ENCODE data around the gene PLG. TPM values are rescaled to one million over a fixed set of nuclear protein-coding genes. Genes with fewer than 3 reads are reported as not detected.

PLG gene
- total RNA-seq, 1 donor from 2014 or later: not detected

DNA sequence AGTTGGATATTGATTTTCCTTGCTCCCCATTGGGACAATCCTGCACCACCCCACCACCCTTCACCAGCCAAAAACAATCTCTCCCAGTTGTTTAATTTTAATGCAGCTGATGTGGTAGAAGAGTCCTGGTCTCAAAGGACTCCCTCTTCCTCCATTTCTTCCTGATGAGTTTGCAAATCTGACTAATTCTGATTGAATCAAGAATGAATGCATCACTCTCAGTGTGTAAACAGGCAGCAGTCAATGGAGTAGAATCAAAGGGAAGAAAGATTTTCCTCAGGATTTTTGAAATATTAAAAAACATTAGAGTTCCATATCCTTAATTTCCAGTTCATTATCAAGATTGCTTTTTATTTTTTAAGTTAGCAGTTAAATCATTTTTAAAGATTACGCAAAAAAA, 54.0 kb downstream of the PLG start:
- no peak overlapping the region for H3K4me3 ChIP-seq
- H3K4me1 ChIP-seq: no peaks in the 10 kb centered on the region
- no peak overlapping the region for H3K27ac ChIP-seq
- H3K36me3 ChIP-seq: no peaks in the 10 kb centered on the region
- H3K27me3 ChIP-seq: no peaks in the 10 kb centered on the region
- intact Hi-C loops (cut with DNase I): no loop called here
- TF ChIP-seq, protein P1, sequence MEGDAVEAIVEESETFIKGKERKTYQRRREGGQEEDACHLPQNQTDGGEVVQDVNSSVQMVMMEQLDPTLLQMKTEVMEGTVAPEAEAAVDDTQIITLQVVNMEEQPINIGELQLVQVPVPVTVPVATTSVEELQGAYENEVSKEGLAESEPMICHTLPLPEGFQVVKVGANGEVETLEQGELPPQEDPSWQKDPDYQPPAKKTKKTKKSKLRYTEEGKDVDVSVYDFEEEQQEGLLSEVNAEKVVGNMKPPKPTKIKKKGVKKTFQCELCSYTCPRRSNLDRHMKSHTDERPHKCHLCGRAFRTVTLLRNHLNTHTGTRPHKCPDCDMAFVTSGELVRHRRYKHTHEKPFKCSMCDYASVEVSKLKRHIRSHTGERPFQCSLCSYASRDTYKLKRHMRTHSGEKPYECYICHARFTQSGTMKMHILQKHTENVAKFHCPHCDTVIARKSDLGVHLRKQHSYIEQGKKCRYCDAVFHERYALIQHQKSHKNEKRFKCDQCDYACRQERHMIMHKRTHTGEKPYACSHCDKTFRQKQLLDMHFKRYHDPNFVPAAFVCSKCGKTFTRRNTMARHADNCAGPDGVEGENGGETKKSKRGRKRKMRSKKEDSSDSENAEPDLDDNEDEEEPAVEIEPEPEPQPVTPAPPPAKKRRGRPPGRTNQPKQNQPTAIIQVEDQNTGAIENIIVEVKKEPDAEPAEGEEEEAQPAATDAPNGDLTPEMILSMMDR (IDR thresholded peaks at IDR 0.05): no peak
- no peak for TF ChIP-seq POLR2AphosphoS5 (IDR thresholded peaks at IDR 0.05; ENCODE audit: insufficient read depth in 1 of 2, low read depth in 1 of 2)
- no peak for TF ChIP-seq POLR2A (IDR thresholded peaks at IDR 0.05)
- DNase-seq (ENCODE audit: extremely low spot score in 2 of 2): no peak
- H3K9me3 ChIP-seq: no peaks in the 10 kb centered on the region

DNA sequence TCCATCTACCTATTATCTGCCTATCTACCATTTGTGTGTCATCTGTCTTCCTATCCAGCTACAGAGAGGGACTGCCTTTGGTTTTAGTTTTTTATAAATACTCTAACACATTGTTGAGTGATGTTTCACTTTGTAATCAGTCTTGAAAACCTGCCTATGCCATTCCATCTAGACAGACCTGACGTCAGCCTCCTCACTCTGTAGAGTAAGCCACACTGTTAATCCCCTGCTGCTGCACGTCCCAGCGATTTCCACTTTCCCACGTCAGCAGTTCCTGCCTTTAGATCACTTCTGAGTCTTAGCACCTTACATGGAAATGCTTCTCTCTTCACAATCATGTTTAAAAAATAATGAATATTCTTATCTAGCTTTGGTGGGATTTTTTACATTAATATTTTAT, 54.8 kb downstream of the PLG start:
- no peaks in the 10 kb centered on the region for H3K36me3 ChIP-seq
- H3K9me3 ChIP-seq: no peaks in the 10 kb centered on the region
- H3K4me3 ChIP-seq: no peak overlapping the region
- TF ChIP-seq, protein P1 (IDR thresholded peaks at IDR 0.05): no peak
- TF ChIP-seq POLR2A (IDR thresholded peaks at IDR 0.05) (no peak), POLR2AphosphoS5 (IDR thresholded peaks at IDR 0.05; ENCODE audit: insufficient read depth in 1 of 2, low read depth in 1 of 2) (no peak)
- H3K27me3 ChIP-seq: no peaks in the 10 kb centered on the region
- H3K4me1 ChIP-seq: no peaks in the 10 kb centered on the region
- intact Hi-C loops (cut with DNase I): no loop called here
- no peak for DNase-seq (ENCODE audit: extremely low spot score in 2 of 2)
- H3K27ac ChIP-seq: no peak overlapping the region

DNA sequence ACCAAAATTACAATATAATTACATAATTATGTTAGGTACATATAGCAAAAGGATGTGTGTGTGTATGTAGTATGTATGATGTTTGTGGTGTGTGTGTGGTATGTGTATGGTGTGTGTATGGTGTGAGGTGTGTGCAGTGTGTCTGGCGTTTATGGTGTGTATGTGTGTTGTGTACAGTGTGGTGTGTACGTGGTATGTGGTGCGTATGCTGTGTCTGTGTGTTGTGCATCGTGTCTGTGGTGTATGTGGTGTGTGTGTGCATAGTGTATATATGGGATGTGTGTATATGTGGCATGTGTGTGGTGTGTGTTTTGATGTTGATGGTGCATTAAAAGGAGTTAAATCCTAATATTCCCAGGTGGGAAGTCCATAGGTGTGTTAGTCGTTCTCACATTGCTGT, 62.8 kb downstream of the PLG start:
- Histone ChIP-seq H3K36me3 (no peaks in the 10 kb centered on the region), H3K4me1 (peaks cover 14% of the 10 kb centered on the region), H3K27me3 (no peaks in the 10 kb centered on the region), H3K4me3 (no peak overlapping the region), H3K27ac (no peak overlapping the region), H3K9me3 (no peaks in the 10 kb centered on the region)
- intact Hi-C loops (cut with DNase I): no loop called here
- TF ChIP-seq POLR2AphosphoS5 (IDR thresholded peaks at IDR 0.05; ENCODE audit: insufficient read depth in 1 of 2, low read depth in 1 of 2) (no peak), POLR2A (IDR thresholded peaks at IDR 0.05) (no peak)
- TF ChIP-seq, protein P1 (IDR thresholded peaks at IDR 0.05): no peak
- DNase-seq (ENCODE audit: extremely low spot score in 2 of 2): no peak

DNA sequence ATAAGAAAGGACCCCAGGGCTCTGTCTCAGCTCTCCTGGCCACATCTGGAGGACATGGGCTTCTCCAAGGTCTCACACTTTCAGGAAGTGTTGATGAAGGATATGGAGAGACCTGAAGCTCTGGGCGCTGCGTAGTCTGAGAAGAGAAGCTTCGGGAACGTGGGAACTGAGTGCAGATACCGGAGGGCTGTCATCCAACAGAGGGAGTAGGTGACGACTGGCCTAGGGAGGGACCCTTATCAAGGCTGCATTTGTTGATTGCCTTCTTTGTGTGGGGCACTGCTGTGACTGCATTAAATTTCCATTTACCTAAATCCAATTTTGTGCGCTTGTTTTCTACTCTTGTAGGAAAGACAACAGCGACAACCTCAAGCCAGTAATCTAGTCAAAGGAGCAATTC, 63.4 kb downstream of the PLG start:
- H3K4me1 ChIP-seq: peaks cover 14% of the 10 kb centered on the region
- H3K27ac ChIP-seq: no peak overlapping the region
- TF ChIP-seq, protein P1 (IDR thresholded peaks at IDR 0.05): no peak
- TF ChIP-seq POLR2AphosphoS5 (IDR thresholded peaks at IDR 0.05; ENCODE audit: insufficient read depth in 1 of 2, low read depth in 1 of 2) (no peak), POLR2A (IDR thresholded peaks at IDR 0.05) (no peak)
- no peak for DNase-seq (ENCODE audit: extremely low spot score in 2 of 2)
- H3K4me3 ChIP-seq: no peak overlapping the region
- H3K36me3 ChIP-seq: no peaks in the 10 kb centered on the region
- intact Hi-C loops (cut with DNase I): no loop called here
- H3K27me3 ChIP-seq: no peaks in the 10 kb centered on the region
- H3K9me3 ChIP-seq: no peaks in the 10 kb centered on the region

DNA sequence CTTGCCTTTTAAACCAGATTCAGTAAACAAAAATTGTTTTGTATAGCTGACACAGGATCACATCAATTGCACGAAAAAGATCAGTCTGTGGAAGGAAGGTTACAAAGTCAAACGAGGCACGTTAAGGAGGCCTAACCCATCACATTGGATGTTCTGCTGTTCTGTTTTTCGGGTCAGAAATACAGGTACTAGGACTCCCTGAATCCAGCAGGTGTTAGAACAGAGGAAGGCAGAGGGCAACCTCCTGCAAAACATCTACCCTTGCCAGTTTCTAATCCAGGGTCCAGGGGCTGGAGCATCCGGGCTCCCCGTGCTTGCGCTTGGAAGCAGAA, 64.6 kb downstream of the PLG start:
- Histone ChIP-seq H3K9me3 (no peaks in the 10 kb centered on the region), H3K4me3 (peak overlapping the region; percentile 50), H3K27ac (peak overlapping the region; percentile 58), H3K36me3 (no peaks in the 10 kb centered on the region), H3K4me1 (peaks cover 14% of the 10 kb centered on the region), H3K27me3 (no peaks in the 10 kb centered on the region)
- TF ChIP-seq, protein P1 (IDR thresholded peaks at IDR 0.05): no peak
- no peak for TF ChIP-seq POLR2AphosphoS5 (IDR thresholded peaks at IDR 0.05; ENCODE audit: insufficient read depth in 1 of 2, low read depth in 1 of 2)
- TF ChIP-seq POLR2A (IDR thresholded peaks at IDR 0.05): no peak
- intact Hi-C loops (cut with DNase I): no loop called here
- DNase-seq (ENCODE audit: extremely low spot score in 2 of 2): no peak
